ENCODE data around the gene KRT37.

- TF ChIP-seq CTCF (IDR thresholded peaks at IDR 0.05) (no peak), POLR2A (IDR thresholded peaks at IDR 0.05) (no peak)
These were observed 6.1 kb downstream of the KRT37 start for GRCh38 chr17:41418116-41418860.
